ENCODE measurements around the gene NSMF.
A peak's percentile ranks its signal among the peaks of the same experiment; 100 is the strongest.

NSMF gene

GRCh38 chr9:137502008-137502911, 43.1 kb upstream of the NSMF start:
- POLR2A ChIA-PET: interaction anchor here (1.9 kb wide), 1 partner anchor 43 kb away, joined by 8 read pairs; the partner anchor contains the start of gene NSMF
- no peak overlapping the region for H3K4me3 ChIP-seq (ENCODE audit: low read depth, low read length)
- H3K36me3 ChIP-seq (ENCODE audit: control insufficient read depth in 2 of 2, insufficient read depth in 1 of 2, low read length in 2 of 2): no peaks in the 10 kb centered on the region
- H3K9me3 ChIP-seq (ENCODE audit: control insufficient read depth, insufficient read depth, low read depth, low read length): no peaks in the 10 kb centered on the region
- no peaks in the 10 kb centered on the region for H3K4me1 ChIP-seq (ENCODE audit: control insufficient read depth, insufficient read depth, low read length)
- H3K27ac ChIP-seq (ENCODE audit: extremely low read depth, low read depth, low read length): no peak overlapping the region
- CTCF ChIA-PET: no interaction called here
- TF ChIP-seq KLF10 (tag by site-specific recombination; IDR thresholded peaks at IDR 0.05): no peak
- TF ChIP-seq TCF7L2 (IDR thresholded peaks at IDR 0.05; ENCODE audit: borderline replicate concordance, low read depth, low read length): no peak
- no peak for TF ChIP-seq ZNF362 (tag by site-specific recombination; IDR thresholded peaks at IDR 0.05)
- no peak for TF ChIP-seq ZNF843 (tag by site-specific recombination; IDR thresholded peaks at IDR 0.05)
- TF ChIP-seq ZNF214 (tag by site-specific recombination; IDR thresholded peaks at IDR 0.05; ENCODE audit: borderline replicate concordance): no peak
- TF ChIP-seq KLF7 (tag by site-specific recombination; IDR thresholded peaks at IDR 0.05; ENCODE audit: borderline replicate concordance): no peak
- no peak for TF ChIP-seq ZNF335 (tag by site-specific recombination; conservative IDR thresholded peaks at IDR 0.05)
- TF ChIP-seq ZNF184 (tag by site-specific recombination; IDR thresholded peaks at IDR 0.05): no peak
- TF ChIP-seq ZFP37 (tag by site-specific recombination; IDR thresholded peaks at IDR 0.05): no peak
- no peak for TF ChIP-seq GFI1B (tag by site-specific recombination; IDR thresholded peaks at IDR 0.05)
- no peak for TF ChIP-seq OVOL3 (tag by site-specific recombination; IDR thresholded peaks at IDR 0.05)
- 0 out of 2 replicates have a peak, but pooled peaks have one; percentile 50 for TF ChIP-seq PRDM1 (tag by site-specific recombination; IDR thresholded peaks at IDR 0.05)
- no peak for TF ChIP-seq ZXDB (tag by site-specific recombination; IDR thresholded peaks at IDR 0.05)
- TF ChIP-seq BCL11A (tag by site-specific recombination; IDR thresholded peaks at IDR 0.05; ENCODE audit: low read depth): no peak
- TF ChIP-seq ZNF488 (tag by site-specific recombination; IDR thresholded peaks at IDR 0.05): no peak
- TF ChIP-seq PRDM6 (tag by site-specific recombination; IDR thresholded peaks at IDR 0.05): no peak
- no peak for TF ChIP-seq ZNF544 (tag by site-specific recombination; IDR thresholded peaks at IDR 0.05)
- no peak for TF ChIP-seq ZNF169 (tag by site-specific recombination; IDR thresholded peaks at IDR 0.05)
- TF ChIP-seq GLIS2 (tag by site-specific recombination; IDR thresholded peaks at IDR 0.05): 0 out of 2 replicates have a peak, but pooled peaks have one; percentile 37
- TF ChIP-seq ZNF48 (tag by site-specific recombination; IDR thresholded peaks at IDR 0.05): no peak
- peak; percentile 98 for TF ChIP-seq PRDM10 (tag by site-specific recombination; IDR thresholded peaks at IDR 0.05)
- no peak for TF ChIP-seq ZNF518A (tag by site-specific recombination; conservative IDR thresholded peaks at IDR 0.05; ENCODE audit: low read depth)
- TF ChIP-seq ZNF549 (tag by site-specific recombination; IDR thresholded peaks at IDR 0.05): no peak

Data from HEK293 (cell line).